HEK293 (cell line): ENCODE results near the gene EVA1B.
A peak's percentile ranks its signal among the peaks of the same experiment; 100 is the strongest.

Source experiments
- BCL11B ChIP-seq: fragments of 450-650 bp; formaldehyde crosslinking; IDR thresholded peaks from 2 replicates; pipeline ENCODE4 v1.5.1; 2016; ENCODE audit warnings: low read depth, missing biosample characterization, missing genetic modification characterization
- EGR2 ChIP-seq: fragments of 450-650 bp; formaldehyde crosslinking; IDR thresholded peaks from 2 replicates; pipeline ENCODE4 v1.5.1; 2016; ENCODE audit warnings: low read depth, missing biosample characterization, missing genetic modification characterization
- HOXD13 ChIP-seq: sonication (generic); formaldehyde crosslinking; IDR thresholded peaks from 2 replicates; pipeline ENCODE4 v1.8.0; 2022; ENCODE audit warnings: missing genetic modification reagents, borderline replicate concordance
- KLF1 ChIP-seq: fragments of 450-650 bp; formaldehyde crosslinking; IDR thresholded peaks from 2 replicates; pipeline ENCODE4 v1.5.1; 2016; ENCODE audit warnings: missing biosample characterization, missing genetic modification characterization
- KLF9 ChIP-seq: fragments of 450-650 bp; formaldehyde crosslinking; IDR thresholded peaks from 2 replicates; pipeline ENCODE4 v1.5.1; 2016; ENCODE audit warnings: missing biosample characterization, missing genetic modification characterization, low read depth
- PRDM2 ChIP-seq: fragments of 450-650 bp; formaldehyde crosslinking; IDR thresholded peaks from 2 replicates; pipeline ENCODE4 v1.5.1; 2016; ENCODE audit warnings: missing biosample characterization, missing genetic modification characterization, borderline replicate concordance
- SALL2 ChIP-seq: fragments of 450-650 bp; formaldehyde crosslinking; IDR thresholded peaks from 2 replicates; pipeline ENCODE4 v1.5.0; 2017; ENCODE audit warnings: missing biosample characterization, mild to moderate bottlenecking, missing genetic modification characterization, borderline replicate concordance
- WT1 ChIP-seq: fragments of 450-650 bp; formaldehyde crosslinking; IDR thresholded peaks from 2 replicates; pipeline ENCODE4 v1.5.1; 2016; ENCODE audit warnings: missing biosample characterization, missing genetic modification characterization
- ZFHX2 ChIP-seq: fragments of 450-650 bp; formaldehyde crosslinking; conservative IDR thresholded peaks from 2 replicates; pipeline ENCODE4 v1.5.1; 2016; ENCODE audit warnings: missing biosample characterization, missing genetic modification characterization
- ZNF121 ChIP-seq: fragments of 450-650 bp; formaldehyde crosslinking; IDR thresholded peaks from 2 replicates; pipeline ENCODE4 v1.5.1; 2016; ENCODE audit warnings: missing biosample characterization, missing genetic modification characterization
- ZNF2 ChIP-seq: fragments of 450-650 bp; formaldehyde crosslinking; IDR thresholded peaks from 2 replicates; pipeline ENCODE4 v1.5.1; 2016; ENCODE audit warnings: missing biosample characterization, missing genetic modification characterization
- ZNF280C ChIP-seq: fragments of 450-650 bp; formaldehyde crosslinking; IDR thresholded peaks from 2 replicates; pipeline ENCODE4 v1.5.1; 2016; ENCODE audit warnings: missing biosample characterization, missing genetic modification characterization
- ZNF423 ChIP-seq: fragments of 450-650 bp; formaldehyde crosslinking; IDR thresholded peaks from 2 replicates; pipeline ENCODE4 v1.5.1; 2016; ENCODE audit warnings: missing biosample characterization, missing genetic modification characterization
- ZNF48 ChIP-seq: fragments of 450-650 bp; formaldehyde crosslinking; IDR thresholded peaks from 2 replicates; pipeline ENCODE4 v1.5.1; 2016; ENCODE audit warnings: missing biosample characterization, missing genetic modification characterization
- ZNF529 ChIP-seq: fragments of 450-650 bp; formaldehyde crosslinking; IDR thresholded peaks from 2 replicates; pipeline ENCODE4 v1.5.1; 2017; ENCODE audit warnings: missing genetic modification characterization, missing biosample characterization; ENCODE audit not compliant: insufficient replicate concordance
- ZNF530 ChIP-seq: fragments of 450-650 bp; formaldehyde crosslinking; IDR thresholded peaks from 2 replicates; pipeline ENCODE4 v1.5.1; 2016; ENCODE audit warnings: low read depth, missing biosample characterization, missing genetic modification characterization
- ZNF560 ChIP-seq: fragments of 450-650 bp; formaldehyde crosslinking; IDR thresholded peaks from 2 replicates; pipeline ENCODE4 v1.5.1; 2017; ENCODE audit warnings: missing biosample characterization, missing genetic modification characterization, borderline replicate concordance
- ZNF585B ChIP-seq: fragments of 450-650 bp; formaldehyde crosslinking; IDR thresholded peaks from 2 replicates; pipeline ENCODE4 v1.5.1; 2016; ENCODE audit warnings: missing biosample characterization, missing genetic modification characterization
- ZNF660 ChIP-seq: fragments of 450-650 bp; IDR thresholded peaks from 2 replicates; pipeline ENCODE4 v1.5.1; 2018; ENCODE audit warnings: missing biosample characterization, mild to moderate bottlenecking, missing genetic modification characterization
- ZNF785 ChIP-seq: fragments of 450-650 bp; formaldehyde crosslinking; IDR thresholded peaks from 2 replicates; pipeline ENCODE4 v1.5.1; 2016; ENCODE audit warnings: missing biosample characterization, missing genetic modification characterization
- ZSCAN18 ChIP-seq: fragments of 450-650 bp; formaldehyde crosslinking; IDR thresholded peaks from 2 replicates; pipeline ENCODE4 v1.5.1; 2016; ENCODE audit warnings: missing biosample characterization, missing genetic modification characterization

The EVA1B gene

GRCh38 chr1:36369061-36369861 is 45.8 kb upstream of the EVA1B start (continued):
- TF ChIP-seq ZNF585B (tag by site-specific recombination) (no peak), ZNF2 (tag by site-specific recombination) (peak; percentile 31; the same call in 1 of the 2 replicates), ZNF121 (tag by site-specific recombination) (no peak), ZNF280C (no peak), ZNF48 (tag by site-specific recombination) (no peak), BCL11B (tag by site-specific recombination) (no peak), ZSCAN18 (no peak), ZNF530 (tag by site-specific recombination) (no peak), ZFHX2 (tag by site-specific recombination) (no peak; the same call in 1 of the 2 replicates), HOXD13 (CRISPR knock-in tag) (no peak), PRDM2 (tag by site-specific recombination) (no peak), SALL2 (tag by site-specific recombination) (no peak), ZNF785 (tag by site-specific recombination) (no peak), KLF9 (tag by site-specific recombination) (peak; percentile 90), WT1 (tag by site-specific recombination) (no peak), EGR2 (tag by site-specific recombination) (0 out of 2 replicates have a peak, but pooled peaks have one; percentile 11), ZNF529 (tag by site-specific recombination) (no peak), ZNF560 (no peak), ZNF660 (peak; percentile 53; the same call in 1 of the 2 replicates), KLF1 (tag by site-specific recombination) (0 out of 2 replicates have a peak, but pooled peaks have one; percentile 9), ZNF423 (tag by site-specific recombination) (no peak)
- TF ChIP-seq, all 188 proteins: peak for 13
